Endodermal cell (in vitro differentiated cells): ENCODE results near the gene ASAP2. TPM values are rescaled to one million over a fixed set of nuclear protein-coding genes. Genes with fewer than 3 reads are reported as not detected.

Source experiments
- DNase-seq: peaks from one replicate; pipeline ENCODE4 v3.0.0-alpha.2; 2017
- H3K27ac ChIP-seq: 2 replicates; pipeline ENCODE4 v1.5.1; 2013; ENCODE audit warnings: mild to moderate bottlenecking, low read depth, low read length, moderate library complexity
- H3K27me3 ChIP-seq: 2 replicates; pipeline ENCODE4 v1.6.1; 2013; ENCODE audit warnings: mild to moderate bottlenecking, low read length, moderate library complexity; ENCODE audit not compliant: insufficient read depth, control insufficient read depth, poor library complexity, severe bottlenecking
- H3K36me3 ChIP-seq: 2 replicates; pipeline ENCODE4 v1.7.0; 2013; ENCODE audit warnings: mild to moderate bottlenecking, low read length, moderate library complexity; ENCODE audit not compliant: control insufficient read depth, insufficient read depth
- H3K4me1 ChIP-seq: one replicate; pipeline ENCODE4 v1.7.0; 2013; ENCODE audit warnings: low read length; ENCODE audit not compliant: control insufficient read depth, insufficient read depth
- H3K4me3 ChIP-seq: 2 replicates; pipeline ENCODE4 v1.5.1; 2013; ENCODE audit warnings: mild to moderate bottlenecking, low read length, moderate library complexity
- H3K9ac ChIP-seq: 2 replicates; pipeline ENCODE4 v1.6.1; 2013; ENCODE audit warnings: mild to moderate bottlenecking, low read length, moderate library complexity; ENCODE audit not compliant: poor library complexity, severe bottlenecking; ENCODE audit errors: extremely low read depth
- H3K9me3 ChIP-seq: 2 replicates; pipeline ENCODE4 v1.6.1; 2013; ENCODE audit warnings: mild to moderate bottlenecking, low read length, moderate library complexity; ENCODE audit not compliant: control insufficient read depth
- H3K27ac Mint-ChIP-seq: 2 replicates; pipeline ENCODE4 v1.8.0; 2020; ENCODE audit warnings: mixed read lengths
- H3K27me3 Mint-ChIP-seq: 2 replicates; pipeline ENCODE4 v1.8.0; 2021; ENCODE audit warnings: mild to moderate bottlenecking, mixed read lengths; ENCODE audit not compliant: insufficient read depth
- H3K36me3 Mint-ChIP-seq: 2 replicates; pipeline ENCODE4 v1.8.0; 2020; ENCODE audit warnings: low read depth, mixed read lengths
- H3K4me1 Mint-ChIP-seq: 2 replicates; pipeline ENCODE4 v1.8.0; 2020; ENCODE audit warnings: mixed read lengths
- H3K4me3 Mint-ChIP-seq: 2 replicates; pipeline ENCODE4 v1.8.0; 2020; ENCODE audit warnings: mild to moderate bottlenecking, moderate library complexity, mixed read lengths
- H3K9me3 Mint-ChIP-seq: 2 replicates; pipeline ENCODE4 v1.8.0; 2020; ENCODE audit warnings: mild to moderate bottlenecking, mixed read lengths
- WGBS, 2 experiments: methylation state at CpG; one replicate each; pipeline versions ENCODE4 v1.1.5 to v1.1.7; 2013; ENCODE audit warnings: missing lambda C conversion rate in 2 of 2, mixed read lengths in 1 of 2; ENCODE audit not compliant: insufficient coverage in 1 of 2, insufficient read length in 1 of 2; 5-methylcytosine and 5-hydroxymethylcytosine counted together
- total RNA-seq, 2 donors: library from RNA; stranded (reverse); fragmentation: NEBNext Ultra II Directional in 1 of 2; extraction: Animal tissue kit (Norgen Biotek cat#: 25700) in 1 of 2; gene quantifications; 2 replicates in 1 of 2; 3 replicates in 1 of 2; pipeline ENCODE4 v1.2.1, GENCODE V29; 2021
- TF ChIP-seq, protein P1 (sequence below): fragments of 200-600 bp; sonication (generic); conservative IDR thresholded peaks from 2 replicates; pipeline ENCODE4 v1.5.0; 2021; ENCODE audit warnings: antibody characterized with exemption, mild to moderate bottlenecking

ASAP2 gene
- total RNA-seq, 2 donors from 2014 or later: 11.8 to 20.4 TPM

DNA sequence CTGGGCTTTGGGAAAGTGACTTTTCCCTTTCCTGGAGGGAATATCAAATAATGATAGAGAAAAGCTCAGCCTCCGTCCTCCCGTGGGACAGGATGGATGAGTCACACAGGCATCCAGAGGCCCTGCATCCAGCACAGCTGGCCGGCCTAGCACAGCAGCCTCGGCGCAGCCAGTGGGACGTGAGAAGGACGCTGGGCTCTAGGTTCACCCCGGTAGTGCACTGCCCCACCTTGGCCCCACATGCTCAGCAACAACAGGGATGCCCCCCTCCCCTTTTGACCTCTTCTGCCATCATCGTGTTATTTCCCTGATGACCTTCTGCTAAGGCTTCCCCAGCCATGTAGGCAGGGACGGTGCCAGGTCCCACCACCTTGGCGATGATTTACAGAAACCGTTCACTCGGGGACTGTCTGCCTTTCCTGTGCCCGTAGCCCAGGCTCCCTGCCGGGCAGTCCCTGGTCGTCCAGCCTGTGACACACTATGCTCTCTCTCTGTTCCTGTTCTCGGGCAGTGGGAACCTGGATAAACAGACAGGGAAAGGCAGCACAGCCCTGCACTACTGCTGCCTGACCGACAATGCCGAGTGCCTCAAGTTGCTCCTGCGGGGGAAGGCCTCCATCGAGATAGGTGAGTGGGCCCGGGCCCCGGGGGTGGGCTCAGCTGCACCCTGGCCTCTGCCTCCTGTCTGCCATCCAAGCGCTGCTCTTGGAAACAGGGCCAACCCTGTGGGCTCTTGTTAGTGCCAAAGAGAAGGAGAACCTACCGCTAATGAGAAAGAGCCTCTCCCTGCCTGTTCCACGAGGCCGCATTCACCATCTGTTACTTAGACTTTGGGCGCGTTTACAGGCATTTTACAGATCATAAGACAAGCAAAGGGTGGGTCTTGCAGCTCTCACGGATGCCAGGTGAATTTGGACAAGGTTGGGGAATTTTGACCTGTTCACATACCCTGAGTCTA, 172.1 kb downstream of the ASAP2 start:
- 92 to 95% methylated on average over 20 to 30 of the region's 30 CpGs for WGBS, 2 experiments
- peaks cover 9% of the 10 kb centered on the region for H3K36me3 ChIP-seq
- no peaks in the 10 kb centered on the region for H3K9me3 Mint-ChIP-seq
- DNase-seq: peak; percentile 71
- H3K27me3 ChIP-seq: no peaks in the 10 kb centered on the region
- peaks cover 9% of the 10 kb centered on the region for H3K36me3 Mint-ChIP-seq
- TF ChIP-seq, protein P1, sequence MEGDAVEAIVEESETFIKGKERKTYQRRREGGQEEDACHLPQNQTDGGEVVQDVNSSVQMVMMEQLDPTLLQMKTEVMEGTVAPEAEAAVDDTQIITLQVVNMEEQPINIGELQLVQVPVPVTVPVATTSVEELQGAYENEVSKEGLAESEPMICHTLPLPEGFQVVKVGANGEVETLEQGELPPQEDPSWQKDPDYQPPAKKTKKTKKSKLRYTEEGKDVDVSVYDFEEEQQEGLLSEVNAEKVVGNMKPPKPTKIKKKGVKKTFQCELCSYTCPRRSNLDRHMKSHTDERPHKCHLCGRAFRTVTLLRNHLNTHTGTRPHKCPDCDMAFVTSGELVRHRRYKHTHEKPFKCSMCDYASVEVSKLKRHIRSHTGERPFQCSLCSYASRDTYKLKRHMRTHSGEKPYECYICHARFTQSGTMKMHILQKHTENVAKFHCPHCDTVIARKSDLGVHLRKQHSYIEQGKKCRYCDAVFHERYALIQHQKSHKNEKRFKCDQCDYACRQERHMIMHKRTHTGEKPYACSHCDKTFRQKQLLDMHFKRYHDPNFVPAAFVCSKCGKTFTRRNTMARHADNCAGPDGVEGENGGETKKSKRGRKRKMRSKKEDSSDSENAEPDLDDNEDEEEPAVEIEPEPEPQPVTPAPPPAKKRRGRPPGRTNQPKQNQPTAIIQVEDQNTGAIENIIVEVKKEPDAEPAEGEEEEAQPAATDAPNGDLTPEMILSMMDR: no peak
- H3K4me1 Mint-ChIP-seq: peaks cover 12% of the 10 kb centered on the region
- peaks cover 4% of the 10 kb centered on the region for H3K4me1 ChIP-seq
- H3K9me3 ChIP-seq: no peaks in the 10 kb centered on the region
- H3K4me3 ChIP-seq: no peak overlapping the region
- H3K27me3 Mint-ChIP-seq: no peaks in the 10 kb centered on the region
- no peak overlapping the region for H3K27ac ChIP-seq
- no peak overlapping the region for H3K4me3 Mint-ChIP-seq
- H3K27ac Mint-ChIP-seq: peak overlapping the region; percentile 35
- H3K9ac ChIP-seq: no peak overlapping the region

DNA sequence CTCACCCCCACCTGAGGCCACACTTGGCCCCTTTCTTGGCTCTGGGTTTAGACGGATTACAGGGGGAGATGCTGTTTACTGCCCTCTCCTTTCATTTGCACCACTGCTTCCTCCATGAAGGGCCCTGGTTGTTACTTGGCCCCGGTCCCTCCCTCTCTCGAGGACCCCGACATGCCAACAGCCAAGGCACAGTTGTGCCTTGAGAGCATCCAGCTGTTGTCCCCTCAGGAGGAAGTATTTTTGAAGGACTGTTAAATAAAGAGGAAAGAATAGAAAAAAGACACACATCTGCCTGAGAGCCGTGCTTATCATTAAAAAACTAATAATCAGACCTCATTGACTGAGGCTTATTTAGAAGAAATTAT, 172.8 kb downstream of the ASAP2 start:
- TF ChIP-seq, protein P1: no peak
- H3K4me3 ChIP-seq: no peak overlapping the region
- peaks cover 4% of the 10 kb centered on the region for H3K36me3 Mint-ChIP-seq
- H3K9me3 Mint-ChIP-seq: no peaks in the 10 kb centered on the region
- DNase-seq: no peak
- H3K36me3 ChIP-seq: peaks cover 9% of the 10 kb centered on the region
- H3K4me1 Mint-ChIP-seq: peaks cover 12% of the 10 kb centered on the region
- H3K9me3 ChIP-seq: no peaks in the 10 kb centered on the region
- 96 to 100% methylated on average over 1 to 5 of the region's 5 CpGs for WGBS, 2 experiments
- no peak overlapping the region for H3K27ac Mint-ChIP-seq
- H3K27me3 Mint-ChIP-seq: no peaks in the 10 kb centered on the region
- H3K4me1 ChIP-seq: peaks cover 4% of the 10 kb centered on the region
- no peak overlapping the region for H3K9ac ChIP-seq
- H3K4me3 Mint-ChIP-seq: no peak overlapping the region
- H3K27me3 ChIP-seq: no peaks in the 10 kb centered on the region
- H3K27ac ChIP-seq: no peak overlapping the region

DNA sequence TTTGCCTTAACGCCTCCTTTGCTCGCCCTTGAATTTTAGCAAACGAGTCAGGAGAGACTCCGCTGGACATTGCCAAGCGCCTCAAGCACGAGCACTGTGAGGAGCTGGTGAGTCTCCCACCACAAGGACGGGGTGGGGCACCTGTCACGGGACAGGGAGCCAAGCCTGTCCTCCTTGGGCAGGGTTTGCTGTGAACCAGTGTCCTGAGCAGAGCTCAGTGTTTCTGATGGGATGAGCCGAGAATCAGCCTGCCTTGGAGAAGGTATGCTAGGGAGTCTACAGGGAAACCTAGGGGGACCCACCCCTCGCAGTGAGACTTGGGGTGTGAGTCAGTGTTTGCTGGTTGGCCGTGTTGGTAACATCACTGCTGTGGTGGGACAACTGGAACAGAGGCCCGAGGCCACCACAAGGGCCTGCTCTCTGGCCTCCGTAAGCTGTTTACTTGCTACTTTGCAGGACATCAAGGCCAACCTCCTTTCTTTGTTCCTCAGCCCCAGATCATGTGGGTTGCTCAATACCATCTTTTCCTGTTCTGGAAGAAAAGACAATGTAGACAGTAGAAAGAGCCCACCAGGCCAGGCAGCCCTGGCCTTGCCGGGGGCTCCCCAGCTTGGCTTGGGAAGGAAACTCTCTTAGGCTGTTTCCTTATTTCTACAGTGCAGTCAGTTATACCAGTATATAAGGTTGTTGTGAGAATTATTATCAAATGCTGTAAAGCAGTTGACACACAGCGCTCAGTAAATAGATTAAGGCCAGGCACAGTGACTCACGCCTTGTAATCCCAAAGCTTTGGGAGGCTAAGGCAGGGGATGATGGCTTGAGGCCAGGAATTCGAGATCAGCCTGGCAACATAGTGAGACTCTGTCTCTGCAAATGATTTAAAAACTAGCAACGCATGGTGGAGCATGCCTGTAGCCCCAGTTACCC, 174.4 kb downstream of the ASAP2 start:
- Histone ChIP-seq H3K36me3 (peaks cover 9% of the 10 kb centered on the region), H3K4me1 (peaks cover 4% of the 10 kb centered on the region), H3K9ac (no peak overlapping the region), H3K27me3 (no peaks in the 10 kb centered on the region), H3K4me3 (no peak overlapping the region), H3K9me3 (no peaks in the 10 kb centered on the region), H3K27ac (no peak overlapping the region)
- 90 to 96% methylated on average over 14 to 18 of the region's 18 CpGs for WGBS, 2 experiments
- Mint-ChIP-seq H3K4me3 (no peak overlapping the region), H3K9me3 (no peaks in the 10 kb centered on the region), H3K27me3 (no peaks in the 10 kb centered on the region), H3K36me3 (peaks cover 4% of the 10 kb centered on the region), H3K4me1 (peaks cover 12% of the 10 kb centered on the region), H3K27ac (peak overlapping the region; percentile 83)
- TF ChIP-seq, protein P1: peak; percentile 10
- DNase-seq: peak; percentile 43
